HCT116 (cell line): ENCODE results near the gene NFE2. TPM values are rescaled to one million over a fixed set of nuclear protein-coding genes. Genes with fewer than 3 reads are reported as not detected.

Experiments used
- ATAC-seq: fragments of 200-7000 bp; cut with Tn5 transposase; 2 replicates; pipeline ENCODE4 v1.9.1; 2020; ENCODE audit warnings: mild to moderate bottlenecking, moderate library complexity
- BruUV-seq: library from RNA; stranded (reverse); fragments of 400-500 nt; replicated peaks from 2 replicates; lab custom pipeline; 2021; lab: Mats Ljungman, UMichigan
- CTCF ChIA-PET: fragments of 300-600 bp; sonication (Branson Sonifier 250); formaldehyde crosslinking; loops from one replicate; lab custom pipeline; 2021; ENCODE audit warnings: antibody characterized with exemption; lab: Charles Lee
- POLR2A ChIA-PET: fragments of 300-600, 350-600 bp; sonication (Branson Sonifier 250); formaldehyde crosslinking; loops from one replicate; lab custom pipeline; 2021; ENCODE audit warnings: antibody characterized with exemption; lab: Charles Lee
- RAD21 ChIA-PET, 2 experiments: fragments of 300-600 bp; sonication (Branson Sonifier 250); formaldehyde crosslinking; loops; one replicate each; lab custom pipeline; 2023; ENCODE audit warnings: low total read pairs in 2 of 2; ENCODE audit not compliant: uncharacterized antibody in 2 of 2, unreplicated experiment in 2 of 2, low non-redundant PET in 1 of 2; lab: Charles Lee
- DNase-seq: peaks from one replicate; pipeline ENCODE4 v3.0.0-alpha.2; 2010; ENCODE audit warnings: low read depth, low spot score
- H2AFZ ChIP-seq: fragments of 200-600 bp; shearing (Covaris generic), sonication (generic); 2 replicates; pipeline ENCODE4 v1.6.1; 2017; ENCODE audit warnings: low read depth, mixed run types, mixed read lengths, antibody characterized with exemption, low read length; ENCODE audit not compliant: poor library complexity, severe bottlenecking
- H3K27ac ChIP-seq: 2 replicates; pipeline ENCODE4 v1.5.1; 2012; ENCODE audit warnings: low read depth, low read length
- H3K27me3 ChIP-seq: fragments of 200-600 bp; sonication (generic); 2 replicates; pipeline ENCODE4 v1.6.1; 2016; ENCODE audit warnings: mixed run types, low read length, mixed read lengths; ENCODE audit not compliant: insufficient read depth
- H3K36me3 ChIP-seq, 2 experiments: fragments of 200-500 bp in 1 of 2; fragments of 200-600 bp in 1 of 2; sonication (Bioruptor generic) in 1 of 2; sonication (generic) in 1 of 2; 2 replicates each; pipeline versions ENCODE4 v1.5.1 to v1.6.1; 2014 to 2016; ENCODE audit warnings: low read length in 2 of 2, inconsistent platforms in 1 of 2, mixed read lengths in 1 of 2, mixed run types in 1 of 2; ENCODE audit not compliant: insufficient read depth in 2 of 2, control insufficient read depth in 1 of 2
- H3K4me1 ChIP-seq, 2 experiments: fragments of 200-600 bp in 1 of 2; sonication (generic) in 1 of 2; 2 replicates each; pipeline versions ENCODE4 v1.5.1 to v1.6.1; 2012 to 2017; ENCODE audit warnings: low read length in 2 of 2, inconsistent platforms in 1 of 2, mild to moderate bottlenecking in 1 of 2, mixed read lengths in 1 of 2, mixed run types in 1 of 2, moderate library complexity in 1 of 2; ENCODE audit not compliant: insufficient read depth in 2 of 2, control insufficient read depth in 1 of 2
- H3K4me2 ChIP-seq: fragments of 200-600 bp; sonication (generic); 2 replicates; pipeline ENCODE4 v1.6.1; 2017; ENCODE audit warnings: mixed run types, low read length, mixed read lengths
- H3K4me3 ChIP-seq, 2 experiments: fragments of 200-600 bp in 1 of 2; sonication (generic) in 1 of 2; replicated peaks in 1 of 2; 2 replicates each; pipeline ENCODE4 v1.5.1; 2011 to 2016; ENCODE audit warnings: low read length in 2 of 2, control low read depth in 1 of 2, low read depth in 1 of 2, mild to moderate bottlenecking in 1 of 2, mixed read lengths in 1 of 2, mixed run types in 1 of 2
- H3K79me2 ChIP-seq: fragments of 200-600 bp; sonication (generic); 2 replicates; pipeline ENCODE4 v1.6.1; 2017; ENCODE audit warnings: mild to moderate bottlenecking, mixed run types, low read length, moderate library complexity, mixed read lengths; ENCODE audit not compliant: insufficient read depth
- H3K9ac ChIP-seq: fragments of 200-600 bp; sonication (generic); 2 replicates; pipeline ENCODE4 v1.6.1; 2016; ENCODE audit warnings: low read length, mixed read lengths
- H3K9me2 ChIP-seq: fragments of 200-600 bp; sonication (generic), shearing (Covaris generic); 2 replicates; pipeline ENCODE4 v1.6.1; 2017; ENCODE audit warnings: mixed run types, mild to moderate bottlenecking, moderate library complexity; ENCODE audit not compliant: insufficient read depth
- H3K9me3 ChIP-seq, 2 experiments: fragments of 200-500 bp in 1 of 2; fragments of 200-600 bp in 1 of 2; sonication (Bioruptor generic) in 1 of 2; sonication (generic) in 1 of 2; 2 replicates each; pipeline ENCODE4 v1.6.1; 2014 to 2017; ENCODE audit warnings: low read length in 2 of 2, mixed read lengths in 2 of 2, inconsistent platforms in 1 of 2, low read depth in 1 of 2, mild to moderate bottlenecking in 1 of 2, mixed run types in 1 of 2, moderate library complexity in 1 of 2; ENCODE audit not compliant: control insufficient read depth in 1 of 2, insufficient read depth in 1 of 2
- H4K20me1 ChIP-seq: fragments of 200-600 bp; sonication (generic), shearing (Covaris generic); 2 replicates; pipeline ENCODE4 v1.6.1; 2017; ENCODE audit warnings: mixed run types, mild to moderate bottlenecking, moderate library complexity; ENCODE audit not compliant: insufficient read depth
- CBX3 ChIP-seq: IDR thresholded peaks from 2 replicates; pipeline ENCODE4 v1.6.1; 2012; ENCODE audit warnings: low read depth
- CEBPB ChIP-seq: IDR thresholded peaks from 2 replicates; pipeline ENCODE4 v1.6.1; 2012; ENCODE audit warnings: low read depth
- EGR1 ChIP-seq: IDR thresholded peaks from 2 replicates; pipeline ENCODE4 v1.6.1; 2012; ENCODE audit warnings: low read depth
- ELF1 ChIP-seq: IDR thresholded peaks from 2 replicates; pipeline ENCODE4 v1.6.1; 2012; ENCODE audit warnings: low read depth, borderline replicate concordance
- EZH2 ChIP-seq: fragments of 200-600 bp; sonication (generic); IDR thresholded peaks from 2 replicates; pipeline ENCODE4 v1.6.1; 2017; ENCODE audit warnings: antibody characterized with exemption, mixed run types
- FOSL1 ChIP-seq: IDR thresholded peaks from 2 replicates; pipeline ENCODE4 v1.6.1; 2012; ENCODE audit warnings: low read depth
- JUND ChIP-seq: IDR thresholded peaks from 2 replicates; pipeline ENCODE4 v1.6.1; 2012
- POLR2A ChIP-seq: IDR thresholded peaks from 2 replicates; pipeline ENCODE4 v1.7.0; 2011; ENCODE audit warnings: borderline replicate concordance; ENCODE audit not compliant: insufficient read depth, insufficient read length; ENCODE audit errors: extremely low read depth
- POLR2AphosphoS5 ChIP-seq: IDR thresholded peaks from 2 replicates; pipeline ENCODE4 v1.6.1; 2011; ENCODE audit warnings: mild to moderate bottlenecking, low read depth, low read length, moderate library complexity
- SIN3A ChIP-seq: IDR thresholded peaks from 2 replicates; pipeline ENCODE4 v1.6.1; 2012; ENCODE audit warnings: low read depth
- SP1 ChIP-seq: IDR thresholded peaks from 2 replicates; pipeline ENCODE4 v1.6.1; 2012; ENCODE audit warnings: low read depth
- TCF7L2 ChIP-seq: IDR thresholded peaks from 2 replicates; pipeline ENCODE4 v1.7.0; 2011; ENCODE audit warnings: borderline replicate concordance, inconsistent platforms; ENCODE audit not compliant: insufficient read depth, insufficient read length; ENCODE audit errors: extremely low read depth
- YY1 ChIP-seq: IDR thresholded peaks from 2 replicates; pipeline ENCODE4 v1.6.1; 2011; ENCODE audit warnings: low read length, low read depth, moderate library complexity, mild to moderate bottlenecking; ENCODE audit not compliant: insufficient replicate concordance; ENCODE audit errors: extremely low read depth
- ZFX ChIP-seq: fragments of 450-650 bp; IDR thresholded peaks from 2 replicates; pipeline ENCODE4 v1.6.1; 2017
- ZNF274 ChIP-seq: fragments of 200-500 bp; sonication (Bioruptor generic); IDR thresholded peaks from 2 replicates; pipeline ENCODE4 v1.6.1; 2014; ENCODE audit warnings: mild to moderate bottlenecking, low read depth, low read length, inconsistent platforms
- intact Hi-C: fragments of 100-400 bp; cut with micrococcal nuclease; formaldehyde crosslinking; loops from 2 replicates; pipeline ENCODE4 v1.10.0; 2022
- total RNA-seq: library from RNA; stranded (reverse); gene quantifications from one replicate; pipeline ENCODE4 v1.2.1, GENCODE V29; 2021; ENCODE audit not compliant: unreplicated experiment
- TF ChIP-seq, protein P1 (sequence below): IDR thresholded peaks from 2 replicates; pipeline ENCODE4 v1.6.1; 2012
- TF ChIP-seq, protein P2 (sequence below): IDR thresholded peaks from 2 replicates; pipeline ENCODE4 v1.6.1; 2012; ENCODE audit warnings: low read depth
- TF ChIP-seq, protein P3 (sequence below), 3 experiments: fragments of 200-600 bp in 1 of 3; sonication (generic) in 1 of 3; IDR thresholded peaks in 2 of 3; conservative IDR thresholded peaks in 1 of 3; 2 replicates each; pipeline ENCODE4 v1.5.1; 2012 to 2017; ENCODE audit warnings: low read depth in 2 of 3, low read length in 2 of 3, antibody characterized with exemption in 1 of 3, borderline replicate concordance in 1 of 3, control low read depth in 1 of 3, mild to moderate bottlenecking in 1 of 3, mixed read lengths in 1 of 3, mixed run types in 1 of 3, moderate library complexity in 1 of 3; ENCODE audit not compliant: insufficient read depth in 1 of 3
- TF ChIP-seq, protein P4 (sequence below): IDR thresholded peaks from 2 replicates; pipeline ENCODE4 v1.6.1; 2012
- TF ChIP-seq, protein P5 (sequence below): IDR thresholded peaks from 2 replicates; pipeline ENCODE4 v1.6.1; 2011; ENCODE audit warnings: mild to moderate bottlenecking, low read length, moderate library complexity; ENCODE audit not compliant: insufficient replicate concordance; ENCODE audit errors: extremely low read depth

Gene NFE2
- total RNA-seq, 1 experiment from 2014 or later: 1.3 TPM

DNA sequence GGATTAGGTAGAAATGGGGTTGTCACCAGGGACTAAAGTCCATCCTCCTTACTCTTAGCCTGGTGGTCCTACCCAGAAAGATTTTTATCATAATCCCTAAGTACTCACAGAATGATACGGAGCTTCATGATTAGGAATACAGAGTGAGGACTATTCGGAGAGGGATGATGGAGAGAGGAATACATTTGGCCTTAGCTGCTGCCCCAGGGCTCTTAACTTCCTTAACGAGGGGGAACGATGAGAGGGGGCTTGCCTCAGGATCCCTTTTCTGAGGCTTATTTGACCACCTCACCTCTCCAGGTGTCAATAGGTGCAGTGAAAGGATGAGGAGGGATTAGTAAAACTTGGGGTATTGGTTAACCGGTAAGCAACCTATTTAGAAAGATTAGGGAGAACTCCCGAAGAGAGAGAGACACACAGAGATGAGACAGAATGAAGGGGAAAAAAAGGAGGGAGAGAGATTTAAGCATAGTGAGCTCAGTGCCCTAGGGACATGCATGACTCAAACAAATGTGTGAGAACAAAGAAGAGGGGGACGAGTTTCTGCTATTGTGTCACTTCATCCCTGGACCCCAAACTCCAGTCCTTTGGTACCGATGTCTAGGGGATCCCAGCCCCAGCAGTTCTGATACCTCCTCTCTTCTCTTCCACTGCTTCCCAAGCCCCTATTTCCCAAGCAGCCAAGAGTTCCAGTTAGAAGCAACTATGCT lies 1.1 kb downstream of the NFE2 start:
- DNase-seq: no peak
- TF ChIP-seq, protein P1, sequence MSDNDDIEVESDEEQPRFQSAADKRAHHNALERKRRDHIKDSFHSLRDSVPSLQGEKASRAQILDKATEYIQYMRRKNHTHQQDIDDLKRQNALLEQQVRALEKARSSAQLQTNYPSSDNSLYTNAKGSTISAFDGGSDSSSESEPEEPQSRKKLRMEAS: no peak
- no peak for TF ChIP-seq EZH2
- no peak for TF ChIP-seq ZFX
- TF ChIP-seq, protein P2, sequence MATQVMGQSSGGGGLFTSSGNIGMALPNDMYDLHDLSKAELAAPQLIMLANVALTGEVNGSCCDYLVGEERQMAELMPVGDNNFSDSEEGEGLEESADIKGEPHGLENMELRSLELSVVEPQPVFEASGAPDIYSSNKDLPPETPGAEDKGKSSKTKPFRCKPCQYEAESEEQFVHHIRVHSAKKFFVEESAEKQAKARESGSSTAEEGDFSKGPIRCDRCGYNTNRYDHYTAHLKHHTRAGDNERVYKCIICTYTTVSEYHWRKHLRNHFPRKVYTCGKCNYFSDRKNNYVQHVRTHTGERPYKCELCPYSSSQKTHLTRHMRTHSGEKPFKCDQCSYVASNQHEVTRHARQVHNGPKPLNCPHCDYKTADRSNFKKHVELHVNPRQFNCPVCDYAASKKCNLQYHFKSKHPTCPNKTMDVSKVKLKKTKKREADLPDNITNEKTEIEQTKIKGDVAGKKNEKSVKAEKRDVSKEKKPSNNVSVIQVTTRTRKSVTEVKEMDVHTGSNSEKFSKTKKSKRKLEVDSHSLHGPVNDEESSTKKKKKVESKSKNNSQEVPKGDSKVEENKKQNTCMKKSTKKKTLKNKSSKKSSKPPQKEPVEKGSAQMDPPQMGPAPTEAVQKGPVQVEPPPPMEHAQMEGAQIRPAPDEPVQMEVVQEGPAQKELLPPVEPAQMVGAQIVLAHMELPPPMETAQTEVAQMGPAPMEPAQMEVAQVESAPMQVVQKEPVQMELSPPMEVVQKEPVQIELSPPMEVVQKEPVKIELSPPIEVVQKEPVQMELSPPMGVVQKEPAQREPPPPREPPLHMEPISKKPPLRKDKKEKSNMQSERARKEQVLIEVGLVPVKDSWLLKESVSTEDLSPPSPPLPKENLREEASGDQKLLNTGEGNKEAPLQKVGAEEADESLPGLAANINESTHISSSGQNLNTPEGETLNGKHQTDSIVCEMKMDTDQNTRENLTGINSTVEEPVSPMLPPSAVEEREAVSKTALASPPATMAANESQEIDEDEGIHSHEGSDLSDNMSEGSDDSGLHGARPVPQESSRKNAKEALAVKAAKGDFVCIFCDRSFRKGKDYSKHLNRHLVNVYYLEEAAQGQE: no peak
- TF ChIP-seq, protein P3, sequence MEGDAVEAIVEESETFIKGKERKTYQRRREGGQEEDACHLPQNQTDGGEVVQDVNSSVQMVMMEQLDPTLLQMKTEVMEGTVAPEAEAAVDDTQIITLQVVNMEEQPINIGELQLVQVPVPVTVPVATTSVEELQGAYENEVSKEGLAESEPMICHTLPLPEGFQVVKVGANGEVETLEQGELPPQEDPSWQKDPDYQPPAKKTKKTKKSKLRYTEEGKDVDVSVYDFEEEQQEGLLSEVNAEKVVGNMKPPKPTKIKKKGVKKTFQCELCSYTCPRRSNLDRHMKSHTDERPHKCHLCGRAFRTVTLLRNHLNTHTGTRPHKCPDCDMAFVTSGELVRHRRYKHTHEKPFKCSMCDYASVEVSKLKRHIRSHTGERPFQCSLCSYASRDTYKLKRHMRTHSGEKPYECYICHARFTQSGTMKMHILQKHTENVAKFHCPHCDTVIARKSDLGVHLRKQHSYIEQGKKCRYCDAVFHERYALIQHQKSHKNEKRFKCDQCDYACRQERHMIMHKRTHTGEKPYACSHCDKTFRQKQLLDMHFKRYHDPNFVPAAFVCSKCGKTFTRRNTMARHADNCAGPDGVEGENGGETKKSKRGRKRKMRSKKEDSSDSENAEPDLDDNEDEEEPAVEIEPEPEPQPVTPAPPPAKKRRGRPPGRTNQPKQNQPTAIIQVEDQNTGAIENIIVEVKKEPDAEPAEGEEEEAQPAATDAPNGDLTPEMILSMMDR (IDR thresholded peaks at IDR 0.05 in 2 of 3, conservative IDR thresholded peaks at IDR 0.05 in 1 of 3; ENCODE audit: borderline replicate concordance in 1 of 3, insufficient read depth in 1 of 3, low read depth in 2 of 3, low read length in 2 of 3): no peak
- no peak for TF ChIP-seq ZNF274
- TF ChIP-seq SP1: no peak
- TF ChIP-seq EGR1: no peak
- no peak for TF ChIP-seq CEBPB
- no peak for TF ChIP-seq YY1
- TF ChIP-seq, protein P4, sequence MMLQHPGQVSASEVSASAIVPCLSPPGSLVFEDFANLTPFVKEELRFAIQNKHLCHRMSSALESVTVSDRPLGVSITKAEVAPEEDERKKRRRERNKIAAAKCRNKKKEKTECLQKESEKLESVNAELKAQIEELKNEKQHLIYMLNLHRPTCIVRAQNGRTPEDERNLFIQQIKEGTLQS: no peak
- no peak for TF ChIP-seq POLR2AphosphoS5
- no peak for TF ChIP-seq SIN3A
- no peak for TF ChIP-seq TCF7L2
- no peak for TF ChIP-seq POLR2A
- TF ChIP-seq, protein P5, sequence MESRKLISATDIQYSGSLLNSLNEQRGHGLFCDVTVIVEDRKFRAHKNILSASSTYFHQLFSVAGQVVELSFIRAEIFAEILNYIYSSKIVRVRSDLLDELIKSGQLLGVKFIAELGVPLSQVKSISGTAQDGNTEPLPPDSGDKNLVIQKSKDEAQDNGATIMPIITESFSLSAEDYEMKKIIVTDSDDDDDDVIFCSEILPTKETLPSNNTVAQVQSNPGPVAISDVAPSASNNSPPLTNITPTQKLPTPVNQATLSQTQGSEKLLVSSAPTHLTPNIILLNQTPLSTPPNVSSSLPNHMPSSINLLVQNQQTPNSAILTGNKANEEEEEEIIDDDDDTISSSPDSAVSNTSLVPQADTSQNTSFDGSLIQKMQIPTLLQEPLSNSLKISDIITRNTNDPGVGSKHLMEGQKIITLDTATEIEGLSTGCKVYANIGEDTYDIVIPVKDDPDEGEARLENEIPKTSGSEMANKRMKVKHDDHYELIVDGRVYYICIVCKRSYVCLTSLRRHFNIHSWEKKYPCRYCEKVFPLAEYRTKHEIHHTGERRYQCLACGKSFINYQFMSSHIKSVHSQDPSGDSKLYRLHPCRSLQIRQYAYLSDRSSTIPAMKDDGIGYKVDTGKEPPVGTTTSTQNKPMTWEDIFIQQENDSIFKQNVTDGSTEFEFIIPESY: no peak
- no peak for TF ChIP-seq ELF1
- TF ChIP-seq CBX3: no peak
- TF ChIP-seq FOSL1: no peak
- no peak for TF ChIP-seq JUND
- TF ChIP-seq, all 23 proteins: peak for 0
- peaks cover 30 to 33% of the 10 kb centered on the region in 2 experiments for H3K4me1 ChIP-seq
- H4K20me1 ChIP-seq: no peaks in the 10 kb centered on the region
- H3K9me3 ChIP-seq: no peaks in the 10 kb centered on the region
- peak overlapping the region; percentile 87 for H3K4me2 ChIP-seq
- no peak overlapping the region for H3K9ac ChIP-seq
- no peak overlapping the region for H3K27ac ChIP-seq
- H3K36me3 ChIP-seq: no peaks in the 10 kb centered on the region
- no peak overlapping the region for H2AFZ ChIP-seq
- ChIA-PET POLR2A (interaction anchor here (1.0 to 1.7 kb wide), 5 partner anchors 11 to 26 kb away, joined by 4 to 5 read pairs (median 4); partner anchors contain the start of genes CBX5, COPZ1 and HNRNPA1), RAD21 (no interaction called here), CTCF (interaction anchor here (1.1 to 3.2 kb wide), 2 partner anchors 25 to 36 kb away, joined by 6 to 20 read pairs; partner anchors contain the start of gene COPZ1)
- H3K27me3 ChIP-seq: peaks cover 12% of the 10 kb centered on the region; the same call in 1 of the 2 replicates
- intact Hi-C loops: no loop called here
- H3K9me2 ChIP-seq: no peaks in the 10 kb centered on the region
- no peak for ATAC-seq
- BruUV-seq: no TSS peak
- H3K79me2 ChIP-seq: no peaks in the 10 kb centered on the region
- no peak overlapping the region for H3K4me3 ChIP-seq
